Smooth muscle cell (in vitro differentiated cells): ENCODE data around the gene E4F1. TPM values are rescaled to one million over a fixed set of nuclear protein-coding genes. Genes with fewer than 3 reads are reported as not detected.
A peak's percentile ranks its signal among the peaks of the same experiment; 100 is the strongest.

ENCODE experiments used
- DNase-seq: peaks from one replicate; lab custom pipeline; 2025; ENCODE audit not compliant: unreplicated experiment; lab: John Stamatoyannopoulos, UW
- H2AFZ ChIP-seq: fragments of 200-600 bp; sonication (generic); 2 replicates; pipeline ENCODE4 v1.6.0; 2016; ENCODE audit warnings: antibody characterized with exemption, low read depth, mild to moderate bottlenecking
- H3F3A ChIP-seq: fragments of 200-600 bp; sonication (generic); 2 replicates; pipeline ENCODE4 v1.6.0; 2017; ENCODE audit warnings: antibody characterized with exemption, low read depth
- H3K27ac ChIP-seq: fragments of 200-600 bp; sonication (generic); 2 replicates; pipeline ENCODE4 v1.5.1; 2016; ENCODE audit warnings: low read depth, mild to moderate bottlenecking
- H3K27me3 ChIP-seq: fragments of 200-600 bp; sonication (generic); 2 replicates; pipeline ENCODE4 v1.6.1; 2016; ENCODE audit warnings: low read depth, mild to moderate bottlenecking
- H3K36me3 ChIP-seq: fragments of 200-600 bp; sonication (generic); 2 replicates; pipeline ENCODE4 v1.5.1; 2016; ENCODE audit warnings: low read depth
- H3K4me1 ChIP-seq: fragments of 200-600 bp; sonication (generic); 2 replicates; pipeline ENCODE4 v1.5.1; 2016; ENCODE audit warnings: low read depth
- H3K4me2 ChIP-seq: fragments of 200-600 bp; sonication (generic); 2 replicates; pipeline ENCODE4 v1.6.0; 2016; ENCODE audit warnings: mild to moderate bottlenecking
- H3K4me3 ChIP-seq: fragments of 200-600 bp; sonication (generic); 2 replicates; pipeline ENCODE4 v1.5.1; 2016; ENCODE audit warnings: mild to moderate bottlenecking
- H3K79me2 ChIP-seq: fragments of 200-600 bp; sonication (generic); 2 replicates; pipeline ENCODE4 v1.6.0; 2016; ENCODE audit warnings: low read depth, mild to moderate bottlenecking
- H3K9ac ChIP-seq: fragments of 200-600 bp; sonication (generic); 2 replicates; pipeline ENCODE4 v1.6.0; 2016; ENCODE audit warnings: low read depth
- H3K9me3 ChIP-seq: fragments of 200-600 bp; sonication (generic); replicated peaks from 2 replicates; pipeline ENCODE4 v1.5.1; 2016; ENCODE audit warnings: low read depth
- H4K20me1 ChIP-seq: fragments of 200-600 bp; sonication (generic); 2 replicates; pipeline ENCODE4 v1.6.0; 2016; ENCODE audit warnings: low read depth
- WGBS: methylation state at CpG from one replicate; pipeline ENCODE4 v1.1.7; 2016; ENCODE audit warnings: low lambda C conversion rate; 5-methylcytosine and 5-hydroxymethylcytosine counted together
- polyA plus RNA-seq: library from polyadenylated mRNA; unstranded; fragments of >200 nt; fragmentation: Nextera tagmentation; extraction: Ambion mirVana; gene quantifications from 2 replicates; pipeline ENCODE4 v1.2.1, GENCODE V29; 2016
- total RNA-seq: library from RNA; depleted of rRNA; stranded (reverse); fragments of >200 nt; gene quantifications from 2 replicates; pipeline ENCODE4 v1.2.3, GENCODE V29; 2014
- TF ChIP-seq, protein P1 (sequence below): fragments of 200-600 bp; sonication (generic); IDR thresholded peaks from 2 replicates; pipeline ENCODE4 v1.5.1; 2017; ENCODE audit warnings: borderline replicate concordance, mild to moderate bottlenecking, antibody characterized with exemption; ENCODE audit not compliant: insufficient read depth, poor library complexity, severe bottlenecking

Gene E4F1
- total and polyA plus RNA-seq, 2 experiments from 2014 or later = 12.1 to 22.4 TPM

DNA sequence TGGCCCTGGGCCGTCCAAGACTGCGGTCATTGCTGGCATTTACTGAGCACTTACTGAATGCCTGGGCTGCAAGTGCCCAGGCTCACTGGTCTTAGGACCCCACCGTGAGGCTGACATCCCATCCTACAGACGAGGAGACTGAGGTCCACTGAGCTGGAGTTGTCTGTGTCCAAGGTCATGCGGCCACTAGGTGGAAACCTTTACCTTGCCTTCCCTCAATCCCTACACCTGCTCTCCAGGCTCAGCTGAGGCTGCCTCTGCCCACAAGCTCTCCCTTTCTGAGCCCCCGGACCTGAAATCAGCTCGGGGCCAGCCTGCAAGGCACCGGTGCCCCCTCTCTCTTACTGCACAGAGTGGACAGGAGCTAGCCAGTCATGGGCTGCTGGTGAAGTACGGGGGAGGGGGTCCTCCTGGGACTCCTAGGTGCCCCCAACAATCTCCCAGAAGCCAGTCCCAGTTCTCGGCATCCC is 28.5 kb upstream of the E4F1 start:
- TF ChIP-seq, protein P1, sequence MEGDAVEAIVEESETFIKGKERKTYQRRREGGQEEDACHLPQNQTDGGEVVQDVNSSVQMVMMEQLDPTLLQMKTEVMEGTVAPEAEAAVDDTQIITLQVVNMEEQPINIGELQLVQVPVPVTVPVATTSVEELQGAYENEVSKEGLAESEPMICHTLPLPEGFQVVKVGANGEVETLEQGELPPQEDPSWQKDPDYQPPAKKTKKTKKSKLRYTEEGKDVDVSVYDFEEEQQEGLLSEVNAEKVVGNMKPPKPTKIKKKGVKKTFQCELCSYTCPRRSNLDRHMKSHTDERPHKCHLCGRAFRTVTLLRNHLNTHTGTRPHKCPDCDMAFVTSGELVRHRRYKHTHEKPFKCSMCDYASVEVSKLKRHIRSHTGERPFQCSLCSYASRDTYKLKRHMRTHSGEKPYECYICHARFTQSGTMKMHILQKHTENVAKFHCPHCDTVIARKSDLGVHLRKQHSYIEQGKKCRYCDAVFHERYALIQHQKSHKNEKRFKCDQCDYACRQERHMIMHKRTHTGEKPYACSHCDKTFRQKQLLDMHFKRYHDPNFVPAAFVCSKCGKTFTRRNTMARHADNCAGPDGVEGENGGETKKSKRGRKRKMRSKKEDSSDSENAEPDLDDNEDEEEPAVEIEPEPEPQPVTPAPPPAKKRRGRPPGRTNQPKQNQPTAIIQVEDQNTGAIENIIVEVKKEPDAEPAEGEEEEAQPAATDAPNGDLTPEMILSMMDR = peak; percentile 34
- H3F3A ChIP-seq = no peaks in the 10 kb centered on the region
- peak overlapping the region; percentile 88 for H3K4me2 ChIP-seq
- H3K27me3 ChIP-seq = peaks cover 43% of the 10 kb centered on the region
- H3K9ac ChIP-seq = no peak overlapping the region
- H3K4me3 ChIP-seq = peak overlapping the region; percentile 46
- no peak overlapping the region for H2AFZ ChIP-seq
- 22% methylated on average over 10 of the region's 10 CpGs for WGBS
- DNase-seq = no peak
- H3K9me3 ChIP-seq = no peaks in the 10 kb centered on the region
- no peaks in the 10 kb centered on the region for H4K20me1 ChIP-seq
- no peaks in the 10 kb centered on the region for H3K79me2 ChIP-seq
- no peak overlapping the region for H3K27ac ChIP-seq
- H3K36me3 ChIP-seq = no peaks in the 10 kb centered on the region
- H3K4me1 ChIP-seq = no peaks in the 10 kb centered on the region

DNA sequence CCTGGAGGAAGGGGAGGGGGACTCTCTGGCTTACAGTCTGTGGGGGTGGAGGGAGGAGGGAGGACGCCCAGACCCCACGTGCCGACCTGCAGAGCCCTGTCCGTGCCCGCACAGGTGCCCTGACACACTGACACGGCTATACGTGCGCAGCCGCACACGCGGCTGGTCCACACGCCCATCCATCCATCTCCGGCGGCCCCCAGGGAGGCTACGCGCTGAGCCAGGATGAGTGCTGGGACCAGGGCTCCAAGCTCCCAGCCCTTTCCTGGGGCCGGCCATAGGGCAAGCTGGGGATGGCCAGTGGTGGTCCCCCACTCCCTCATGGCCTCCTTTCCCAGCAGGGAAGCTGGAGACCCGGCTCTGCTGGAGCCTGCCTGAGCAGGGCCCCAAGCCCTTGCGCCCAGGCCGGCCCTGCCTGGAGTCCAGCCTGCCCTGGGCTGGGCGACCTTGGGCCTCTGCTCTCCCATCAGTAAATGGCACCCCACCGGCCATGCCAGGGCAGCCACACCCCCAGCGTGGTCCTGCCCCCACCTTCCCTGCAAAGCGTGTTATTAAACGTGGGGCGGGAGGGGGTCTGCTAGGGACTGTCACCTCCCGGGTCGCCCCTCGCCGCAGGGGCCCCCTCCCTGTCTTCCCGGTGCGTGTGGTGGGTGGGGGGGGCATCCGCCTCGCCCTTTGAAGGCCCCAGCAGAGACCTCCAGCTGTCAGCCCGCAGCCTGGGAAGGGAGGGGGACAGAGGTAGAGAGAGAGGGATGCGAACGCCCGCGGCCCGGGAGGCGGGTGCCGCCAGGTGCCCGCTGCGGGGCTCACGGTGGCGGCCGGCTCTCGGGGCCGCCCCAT is 27.8 kb upstream of the E4F1 start:
- Histone ChIP-seq H3K27me3 (peaks cover 43% of the 10 kb centered on the region), H3K4me3 (peak overlapping the region; percentile 46), H3F3A (no peaks in the 10 kb centered on the region), H3K79me2 (no peaks in the 10 kb centered on the region), H3K4me1 (no peaks in the 10 kb centered on the region), H2AFZ (no peak overlapping the region), H3K9me3 (no peaks in the 10 kb centered on the region), H3K27ac (no peak overlapping the region), H3K4me2 (peak overlapping the region; percentile 88), H3K36me3 (no peaks in the 10 kb centered on the region), H4K20me1 (no peaks in the 10 kb centered on the region), H3K9ac (no peak overlapping the region)
- TF ChIP-seq, protein P1 = no peak
- WGBS = 7% methylated on average over 45 of the region's 49 CpGs
- DNase-seq = no peak

DNA sequence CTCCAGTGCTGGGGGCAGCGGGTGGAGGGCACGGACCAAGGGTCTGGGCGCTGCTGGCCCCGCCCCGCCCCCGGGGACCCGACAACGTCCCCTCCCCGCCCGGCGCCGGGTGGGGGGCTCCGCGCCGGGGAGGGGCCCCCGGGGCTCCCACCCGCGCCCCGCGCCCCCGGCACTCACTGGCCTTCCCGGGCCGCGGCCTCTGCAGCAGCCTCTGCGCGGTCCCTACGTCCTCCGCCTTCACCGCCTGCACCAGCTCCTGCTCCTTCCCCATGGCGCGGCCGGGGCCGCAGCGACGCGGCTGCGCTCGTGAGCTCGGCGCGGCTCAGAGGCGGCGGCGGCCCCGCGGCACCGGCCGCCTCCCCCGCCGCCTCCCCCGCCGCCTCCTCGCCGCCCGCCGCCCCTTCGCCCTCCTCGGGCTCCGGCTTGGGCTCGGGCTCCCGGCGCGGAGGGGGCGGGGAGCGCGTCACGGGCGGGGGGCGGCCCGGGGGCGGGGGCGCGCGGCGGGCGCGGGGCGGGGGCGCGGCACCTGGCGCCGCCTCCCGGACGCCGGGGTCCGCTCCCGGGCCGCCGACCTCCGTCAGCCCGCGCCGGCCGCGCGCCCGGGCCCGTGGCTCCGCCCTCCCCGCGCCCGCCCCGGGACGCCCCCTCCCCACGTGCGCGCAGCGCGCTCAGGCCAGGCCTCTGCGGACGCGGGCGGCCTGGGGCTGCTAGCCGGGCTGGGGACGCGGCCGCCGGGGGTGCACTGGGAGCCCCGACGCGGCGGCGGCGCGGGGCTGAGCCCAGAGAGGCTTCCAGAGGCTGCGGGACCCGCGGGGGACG is 27.0 kb upstream of the E4F1 start, which contains the start of gene CASKIN1:
Gene CASKIN1, minus strand, starts transcription at position 444 of the 819 bp plus-strand sequence. Its CDS starts 173 bp downstream, at position 271.
- no peaks in the 10 kb centered on the region for H3K79me2 ChIP-seq
- H3K27me3 ChIP-seq = peaks cover 43% of the 10 kb centered on the region
- no peaks in the 10 kb centered on the region for H3F3A ChIP-seq
- no peak within 1 kb of the TSS for H2AFZ ChIP-seq
- peak within 1 kb of the TSS; percentile 46 for H3K4me3 ChIP-seq
- H3K4me2 ChIP-seq = peak within 1 kb of the TSS; percentile 88
- WGBS = under 1% methylated on average over 18 of the region's 129 CpGs
- TF ChIP-seq, protein P1 = no peak
- H3K9me3 ChIP-seq = no peaks in the 10 kb centered on the region
- no peak for DNase-seq
- H3K4me1 ChIP-seq = no peaks in the 10 kb centered on the region
- H3K27ac ChIP-seq = no peak within 1 kb of the TSS
- H3K9ac ChIP-seq = no peak within 1 kb of the TSS
- no peaks in the 10 kb centered on the region for H4K20me1 ChIP-seq
- no peaks in the 10 kb centered on the region for H3K36me3 ChIP-seq
